ENCODE measurements around the gene AK2.

AK2 gene

DNA sequence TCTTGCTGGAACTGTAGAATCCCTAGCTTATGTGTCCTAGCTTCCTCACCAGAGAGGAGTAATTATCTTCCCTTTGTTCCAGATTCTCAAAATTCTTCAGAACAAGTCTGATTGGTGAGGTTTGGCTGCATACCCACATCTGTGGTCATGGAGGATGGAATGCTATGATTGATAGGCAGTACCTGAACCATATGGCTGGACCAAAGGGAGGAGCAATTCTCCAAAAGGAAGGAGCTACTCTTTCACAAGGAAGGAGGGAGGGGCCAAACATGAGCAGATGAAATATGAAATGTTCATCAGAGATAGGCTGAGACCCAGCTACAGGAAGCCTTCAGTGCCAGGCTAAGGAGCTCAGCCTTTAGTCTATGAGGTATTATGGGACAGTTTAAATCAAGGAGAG, 67.1 kb downstream of the AK2 start:
- H3K36me3 ChIP-seq (ENCODE audit: insufficient read depth, low read length) = no peaks in the 10 kb centered on the region
- no peak overlapping the region for H3K27ac ChIP-seq (ENCODE audit: low read length)
- ATAC-seq (ENCODE audit: insufficient read depth, low read depth) = no peak
- H3K9ac ChIP-seq (ENCODE audit: low read depth, low read length) = no peak overlapping the region
- no peaks in the 10 kb centered on the region for H3K27me3 ChIP-seq (ENCODE audit: insufficient read depth, low read length, poor library complexity)
- TF ChIP-seq CTCF (IDR thresholded peaks at IDR 0.05; ENCODE audit: borderline replicate concordance, extremely low read depth, low read length, poor library complexity, severe bottlenecking) = no peak
- no peak for TF ChIP-seq EZH2 (IDR thresholded peaks at IDR 0.05; ENCODE audit: borderline replicate concordance, low read depth, low read length, severe bottlenecking)
- no peak for DNase-seq
- no peaks in the 10 kb centered on the region for H3K9me3 ChIP-seq (ENCODE audit: insufficient read depth, low read length, severe bottlenecking)
- H3K79me2 ChIP-seq (ENCODE audit: insufficient read depth, low read length) = no peaks in the 10 kb centered on the region
- no peak overlapping the region for H3K4me2 ChIP-seq (ENCODE audit: insufficient read depth, low read length)
- no peaks in the 10 kb centered on the region for H4K20me1 ChIP-seq (ENCODE audit: insufficient read depth, low read length)
- no peak overlapping the region for H2AFZ ChIP-seq (ENCODE audit: low read depth, low read length)
- peaks cover 10% of the 10 kb centered on the region for H3K4me1 ChIP-seq (ENCODE audit: insufficient read depth, low read length)
- no peak overlapping the region for H3K4me3 ChIP-seq (ENCODE audit: low read depth in 1 of 2, low read length in 2 of 2)

DNA sequence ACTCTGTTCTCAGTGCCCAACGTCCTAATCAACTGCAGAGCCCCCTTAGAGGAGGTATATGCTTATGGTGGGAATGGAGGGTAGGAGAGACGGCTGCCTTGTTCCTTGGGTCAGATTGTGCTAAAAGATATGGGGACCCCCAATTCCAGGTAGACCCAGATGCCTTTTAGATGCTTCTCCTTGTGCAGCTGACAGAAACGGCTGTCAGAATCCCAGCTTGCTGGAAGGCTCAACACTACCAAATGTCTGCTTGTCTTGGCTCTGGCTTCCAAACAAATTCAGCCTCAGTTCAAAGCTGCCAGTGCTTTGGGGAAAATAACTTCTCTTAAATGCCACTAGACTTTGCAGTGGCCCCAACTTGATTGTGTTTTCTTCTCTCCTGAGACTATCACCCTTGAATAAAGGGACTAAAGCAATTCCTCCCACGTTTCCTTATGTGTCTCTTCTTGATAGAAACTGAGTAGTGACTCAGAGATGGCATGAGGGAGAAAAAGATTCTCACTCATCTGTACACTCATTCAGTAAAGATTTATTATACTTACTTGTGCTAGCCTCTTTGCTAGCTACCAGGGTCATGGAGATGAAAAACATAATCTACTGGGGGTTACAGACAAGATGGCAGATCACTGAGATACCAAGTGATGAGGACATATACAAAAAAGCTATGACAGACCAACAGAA, 68.7 kb downstream of the AK2 start:
- peaks cover 19% of the 10 kb centered on the region for H3K4me1 ChIP-seq (ENCODE audit: insufficient read depth, low read length)
- no peak overlapping the region for H3K4me2 ChIP-seq (ENCODE audit: insufficient read depth, low read length)
- H3K9me3 ChIP-seq (ENCODE audit: insufficient read depth, low read length, severe bottlenecking) = no peaks in the 10 kb centered on the region
- DNase-seq (no peak), ATAC-seq (ENCODE audit: insufficient read depth, low read depth) (no peak)
- H3K27me3 ChIP-seq (ENCODE audit: insufficient read depth, low read length, poor library complexity) = no peaks in the 10 kb centered on the region
- no peak overlapping the region for H2AFZ ChIP-seq (ENCODE audit: low read depth, low read length)
- no peaks in the 10 kb centered on the region for H3K36me3 ChIP-seq (ENCODE audit: insufficient read depth, low read length)
- H3K27ac ChIP-seq (ENCODE audit: low read length) = no peak overlapping the region
- H3K9ac ChIP-seq (ENCODE audit: low read depth, low read length) = no peak overlapping the region
- H3K4me3 ChIP-seq (ENCODE audit: low read depth in 1 of 2, low read length in 2 of 2) = no peak overlapping the region
- TF ChIP-seq EZH2 (IDR thresholded peaks at IDR 0.05; ENCODE audit: borderline replicate concordance, low read depth, low read length, severe bottlenecking) (no peak), CTCF (IDR thresholded peaks at IDR 0.05; ENCODE audit: borderline replicate concordance, extremely low read depth, low read length, poor library complexity, severe bottlenecking) (no peak)
- peaks cover 9% of the 10 kb centered on the region for H3K79me2 ChIP-seq (ENCODE audit: insufficient read depth, low read length)
- H4K20me1 ChIP-seq (ENCODE audit: insufficient read depth, low read length) = peaks cover 2% of the 10 kb centered on the region

- TF ChIP-seq CTCF (IDR thresholded peaks at IDR 0.05; ENCODE audit: borderline replicate concordance, extremely low read depth, low read length, poor library complexity, severe bottlenecking) (no peak), EZH2 (IDR thresholded peaks at IDR 0.05; ENCODE audit: borderline replicate concordance, low read depth, low read length, severe bottlenecking) (no peak)
- H3K36me3 ChIP-seq (ENCODE audit: insufficient read depth, low read length) = no peaks in the 10 kb centered on the region
- H4K20me1 ChIP-seq (ENCODE audit: insufficient read depth, low read length) = peaks cover 11% of the 10 kb centered on the region
- no peaks in the 10 kb centered on the region for H3K27me3 ChIP-seq (ENCODE audit: insufficient read depth, low read length, poor library complexity)
- H3K27ac ChIP-seq (ENCODE audit: low read length) = no peak overlapping the region
- no peak overlapping the region for H3K4me2 ChIP-seq (ENCODE audit: insufficient read depth, low read length)
- no peaks in the 10 kb centered on the region for H3K9me3 ChIP-seq (ENCODE audit: insufficient read depth, low read length, severe bottlenecking)
- DNase-seq = no peak
- H3K4me1 ChIP-seq (ENCODE audit: insufficient read depth, low read length) = peaks cover 30% of the 10 kb centered on the region
- H3K4me3 ChIP-seq (ENCODE audit: low read depth in 1 of 2, low read length in 2 of 2) = no peak overlapping the region
- H3K79me2 ChIP-seq (ENCODE audit: insufficient read depth, low read length) = peaks cover 20% of the 10 kb centered on the region
- H3K9ac ChIP-seq (ENCODE audit: low read depth, low read length) = no peak overlapping the region
- no peak overlapping the region for H2AFZ ChIP-seq (ENCODE audit: low read depth, low read length)
- no peak for ATAC-seq (ENCODE audit: insufficient read depth, low read depth)
Observed at GRCh38 chr1:32966900-32967299, 69.8 kb downstream of the AK2 start.
